ENCODE data around the gene DENND1B.
"Not testable (repeated sequence)": the region's sequence is repeated elsewhere in the genome, so short reads cannot be mapped to it uniquely, and the experiment has no call there.

The DENND1B gene

GRCh38 chr1:197590687-197591086 is 184.6 kb downstream of the DENND1B start:
- Histone ChIP-seq H3K27ac (ENCODE audit: low read length) (no peak overlapping the region), H3K79me2 (ENCODE audit: low read length) (no peaks in the 10 kb centered on the region), H2AFZ (ENCODE audit: low read depth, low read length) (no peak overlapping the region), H3K4me3 (ENCODE audit: low read length) (no peak overlapping the region), H4K20me1 (ENCODE audit: insufficient read depth, low read length) (no peaks in the 10 kb centered on the region), H3K27me3 (ENCODE audit: low read depth, low read length) (no peaks in the 10 kb centered on the region), H3K9ac (ENCODE audit: low read length) (no peak overlapping the region), H3K36me3 (replicated peaks; ENCODE audit: low read depth, low read length) (peaks cover 14% of the 10 kb centered on the region), H3K4me1 (ENCODE audit: low read length) (peaks cover 7% of the 10 kb centered on the region), H3K9me3 (ENCODE audit: insufficient read depth, low read length) (no peaks in the 10 kb centered on the region), H3K4me2 (ENCODE audit: low read length) (no peak overlapping the region)
- no peak for TF ChIP-seq CTCF (IDR thresholded peaks at IDR 0.05; ENCODE audit: low read depth, low read length)

GRCh38 chr1:197585809-197586208 is 189.5 kb downstream of the DENND1B start:
- no peak for TF ChIP-seq CTCF (IDR thresholded peaks at IDR 0.05; ENCODE audit: low read depth, low read length)
- TF ChIP-seq EZH2phosphoT487 (IDR thresholded peaks at IDR 0.05; ENCODE audit: low read depth): no peak
- no peaks in the 10 kb centered on the region for H3K79me2 ChIP-seq (ENCODE audit: low read length)
- H3K4me3 ChIP-seq (ENCODE audit: low read length): no peak overlapping the region
- H4K20me1 ChIP-seq (ENCODE audit: insufficient read depth, low read length): no peaks in the 10 kb centered on the region
- peaks cover 18% of the 10 kb centered on the region for H3K36me3 ChIP-seq (replicated peaks; ENCODE audit: low read depth, low read length)
- no peak overlapping the region for H3K9ac ChIP-seq (ENCODE audit: low read length)
- H2AFZ ChIP-seq (ENCODE audit: low read depth, low read length): no peak overlapping the region
- no peaks in the 10 kb centered on the region for H3K4me1 ChIP-seq (ENCODE audit: low read length)
- H3K9me3 ChIP-seq (ENCODE audit: insufficient read depth, low read length): no peaks in the 10 kb centered on the region
- H3K4me2 ChIP-seq (ENCODE audit: low read length): no peak overlapping the region
- no peak overlapping the region for H3K27ac ChIP-seq (ENCODE audit: low read length)
- H3K27me3 ChIP-seq (ENCODE audit: low read depth, low read length): no peaks in the 10 kb centered on the region

- Histone ChIP-seq H4K20me1 (ENCODE audit: insufficient read depth, low read length) (no peaks in the 10 kb centered on the region), H3K9ac (ENCODE audit: low read length) (no peak overlapping the region), H3K36me3 (replicated peaks; ENCODE audit: low read depth, low read length) (peaks cover 21% of the 10 kb centered on the region), H3K4me2 (ENCODE audit: low read length) (no peak overlapping the region), H3K27ac (ENCODE audit: low read length) (no peak overlapping the region), H2AFZ (ENCODE audit: low read depth, low read length) (no peak overlapping the region), H3K4me1 (ENCODE audit: low read length) (no peaks in the 10 kb centered on the region), H3K4me3 (ENCODE audit: low read length) (no peak overlapping the region), H3K79me2 (ENCODE audit: low read length) (no peaks in the 10 kb centered on the region), H3K9me3 (ENCODE audit: insufficient read depth, low read length) (no peaks in the 10 kb centered on the region), H3K27me3 (ENCODE audit: low read depth, low read length) (no peaks in the 10 kb centered on the region)
- TF ChIP-seq CTCF (IDR thresholded peaks at IDR 0.05; ENCODE audit: low read depth, low read length): no peak
- TF ChIP-seq EZH2phosphoT487 (IDR thresholded peaks at IDR 0.05; ENCODE audit: low read depth): no peak
Observed at GRCh38 chr1:197577580-197577979, 197.7 kb downstream of the DENND1B start.

- peaks cover 23% of the 10 kb centered on the region for H3K36me3 ChIP-seq (replicated peaks; ENCODE audit: low read depth, low read length)
- H4K20me1 ChIP-seq (ENCODE audit: insufficient read depth, low read length); H3K4me1 ChIP-seq (ENCODE audit: low read length); H3K4me2 ChIP-seq (ENCODE audit: low read length); H3K79me2 ChIP-seq (ENCODE audit: low read length); H3K27me3 ChIP-seq (ENCODE audit: low read depth, low read length); H2AFZ ChIP-seq (ENCODE audit: low read depth, low read length); H3K9ac ChIP-seq (ENCODE audit: low read length); H3K9me3 ChIP-seq (ENCODE audit: insufficient read depth, low read length); H3K4me3 ChIP-seq (ENCODE audit: low read length); H3K27ac ChIP-seq (ENCODE audit: low read length): not testable (repeated sequence)
Observed at GRCh38 chr1:197575531-197575930, 199.7 kb downstream of the DENND1B start.

- Histone ChIP-seq H2AFZ (ENCODE audit: low read depth, low read length) (no peak overlapping the region), H3K9ac (ENCODE audit: low read length) (no peak overlapping the region), H4K20me1 (ENCODE audit: insufficient read depth, low read length) (no peaks in the 10 kb centered on the region), H3K36me3 (replicated peaks; ENCODE audit: low read depth, low read length) (peaks cover 37% of the 10 kb centered on the region), H3K27ac (ENCODE audit: low read length) (no peak overlapping the region), H3K9me3 (ENCODE audit: insufficient read depth, low read length) (peaks cover 13% of the 10 kb centered on the region), H3K4me1 (ENCODE audit: low read length) (no peaks in the 10 kb centered on the region), H3K4me2 (ENCODE audit: low read length) (no peak overlapping the region), H3K79me2 (ENCODE audit: low read length) (no peaks in the 10 kb centered on the region), H3K4me3 (ENCODE audit: low read length) (no peak overlapping the region), H3K27me3 (ENCODE audit: low read depth, low read length) (no peaks in the 10 kb centered on the region)
- TF ChIP-seq CTCF (IDR thresholded peaks at IDR 0.05; ENCODE audit: low read depth, low read length): no peak
- TF ChIP-seq EZH2phosphoT487 (IDR thresholded peaks at IDR 0.05; ENCODE audit: low read depth): no peak
Observed at GRCh38 chr1:197572169-197572568, 203.1 kb downstream of the DENND1B start.

All from OCI-LY3 (cell line).